Measurements from ENCODE around the gene LRRC4C.

Gene LRRC4C

DNA sequence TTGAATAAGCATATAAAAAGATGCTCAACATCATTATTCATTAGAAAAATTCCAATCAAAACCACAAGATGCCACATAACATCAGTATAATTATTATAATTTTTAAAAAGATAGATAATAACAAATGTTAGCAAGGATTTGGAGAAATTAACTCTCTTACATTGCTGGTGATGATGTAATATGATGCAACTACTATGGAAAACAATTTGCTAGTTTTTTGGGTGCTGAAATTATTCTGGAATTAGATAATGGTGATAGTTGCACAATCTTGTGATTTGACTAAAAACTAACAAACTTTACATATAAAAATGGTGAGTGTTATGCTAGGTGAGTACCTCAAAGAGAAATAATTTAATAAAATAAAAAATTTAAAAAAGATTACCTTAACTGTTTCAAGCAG, 412.2 kb downstream of the LRRC4C start:
- TF ChIP-seq, protein P1, sequence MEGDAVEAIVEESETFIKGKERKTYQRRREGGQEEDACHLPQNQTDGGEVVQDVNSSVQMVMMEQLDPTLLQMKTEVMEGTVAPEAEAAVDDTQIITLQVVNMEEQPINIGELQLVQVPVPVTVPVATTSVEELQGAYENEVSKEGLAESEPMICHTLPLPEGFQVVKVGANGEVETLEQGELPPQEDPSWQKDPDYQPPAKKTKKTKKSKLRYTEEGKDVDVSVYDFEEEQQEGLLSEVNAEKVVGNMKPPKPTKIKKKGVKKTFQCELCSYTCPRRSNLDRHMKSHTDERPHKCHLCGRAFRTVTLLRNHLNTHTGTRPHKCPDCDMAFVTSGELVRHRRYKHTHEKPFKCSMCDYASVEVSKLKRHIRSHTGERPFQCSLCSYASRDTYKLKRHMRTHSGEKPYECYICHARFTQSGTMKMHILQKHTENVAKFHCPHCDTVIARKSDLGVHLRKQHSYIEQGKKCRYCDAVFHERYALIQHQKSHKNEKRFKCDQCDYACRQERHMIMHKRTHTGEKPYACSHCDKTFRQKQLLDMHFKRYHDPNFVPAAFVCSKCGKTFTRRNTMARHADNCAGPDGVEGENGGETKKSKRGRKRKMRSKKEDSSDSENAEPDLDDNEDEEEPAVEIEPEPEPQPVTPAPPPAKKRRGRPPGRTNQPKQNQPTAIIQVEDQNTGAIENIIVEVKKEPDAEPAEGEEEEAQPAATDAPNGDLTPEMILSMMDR (IDR thresholded peaks at IDR 0.05), result no peak

DNA sequence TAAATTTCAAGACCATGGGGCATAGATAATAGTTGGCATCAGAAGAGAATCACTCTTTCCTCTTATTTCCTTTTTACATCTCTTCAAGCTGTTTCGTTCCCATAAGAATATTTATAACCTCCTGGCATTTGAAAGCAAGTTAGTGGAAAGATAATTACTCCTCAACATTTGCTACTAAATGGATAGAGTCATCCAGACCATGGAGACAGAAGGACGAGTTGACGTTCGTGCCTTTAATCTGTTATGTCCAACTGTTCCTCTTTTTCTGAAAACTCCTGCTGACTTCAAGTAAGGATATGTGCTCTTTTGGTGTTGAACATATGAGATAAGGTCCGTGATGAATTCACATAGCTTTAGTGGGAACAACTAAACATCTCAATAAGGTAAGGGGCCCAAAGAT, 414.2 kb downstream of the LRRC4C start:
- TF ChIP-seq, protein P1 (IDR thresholded peaks at IDR 0.05), result no peak

DNA sequence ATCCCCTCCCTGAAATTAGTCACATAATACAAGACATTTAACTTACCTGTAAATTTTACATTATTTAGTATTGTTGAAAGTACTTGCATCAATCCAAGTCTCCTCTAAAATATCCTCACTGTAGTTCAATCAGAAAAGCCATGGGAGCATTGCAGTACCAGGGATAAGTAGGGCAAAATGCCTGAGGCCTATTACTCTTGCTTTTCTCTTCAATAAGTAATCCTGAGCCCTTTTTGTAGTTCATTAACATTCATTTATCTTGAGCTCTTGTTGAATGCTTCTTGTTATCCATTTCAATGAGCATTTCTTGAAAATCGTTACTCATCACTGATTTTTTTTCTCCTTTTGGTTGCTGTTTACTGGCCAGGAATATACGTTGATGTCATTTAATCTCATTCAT, 414.7 kb downstream of the LRRC4C start:
- TF ChIP-seq, protein P1 (IDR thresholded peaks at IDR 0.05), result no peak

DNA sequence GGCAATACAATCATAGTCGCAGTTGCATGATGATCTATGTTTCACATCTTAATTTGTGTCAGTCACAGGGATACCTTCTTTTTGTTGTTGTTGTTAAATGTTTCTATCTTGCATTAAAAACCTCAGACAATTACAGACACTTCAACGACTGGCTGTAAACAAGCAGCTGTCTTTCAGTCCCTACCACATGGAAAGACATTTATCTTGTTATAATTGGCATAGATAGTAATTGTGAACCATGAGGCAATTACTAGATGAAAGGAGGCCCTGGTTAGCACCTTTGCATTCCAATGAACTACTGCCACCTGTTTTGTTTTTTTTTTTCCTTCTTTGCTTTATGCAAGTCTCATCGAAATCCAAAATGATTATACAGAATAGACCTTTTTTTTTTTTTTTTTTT, 416.8 kb downstream of the LRRC4C start:
- TF ChIP-seq, protein P1 (IDR thresholded peaks at IDR 0.05), result no peak

DNA sequence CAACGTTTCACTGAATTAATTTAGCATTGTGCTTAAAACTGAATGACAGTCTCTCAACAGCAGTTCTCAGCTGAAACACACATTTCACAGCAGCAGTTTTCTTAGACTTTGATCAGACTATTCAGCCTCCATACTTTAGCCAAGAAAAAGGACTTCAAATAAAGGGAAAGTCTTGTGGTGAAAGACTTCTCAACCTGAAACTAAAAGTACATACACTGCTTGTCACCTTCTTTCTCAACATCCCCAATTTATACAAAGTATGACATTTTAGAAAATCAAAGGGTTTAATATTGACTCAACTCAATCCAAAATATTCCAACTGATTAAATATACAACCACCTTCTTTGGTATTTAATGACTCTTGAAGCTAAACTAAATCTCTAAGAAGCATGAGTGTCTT, 419.0 kb downstream of the LRRC4C start:
- TF ChIP-seq, protein P1 (IDR thresholded peaks at IDR 0.05), result no peak

- TF ChIP-seq, protein P1 (IDR thresholded peaks at IDR 0.05), result no peak
Measured at GRCh38 chr11:41039592-41039991, 419.9 kb downstream of the LRRC4C start.

- TF ChIP-seq, protein P1 (IDR thresholded peaks at IDR 0.05), result no peak
Measured at GRCh38 chr11:41031551-41032060, 427.8 kb downstream of the LRRC4C start.

DNA sequence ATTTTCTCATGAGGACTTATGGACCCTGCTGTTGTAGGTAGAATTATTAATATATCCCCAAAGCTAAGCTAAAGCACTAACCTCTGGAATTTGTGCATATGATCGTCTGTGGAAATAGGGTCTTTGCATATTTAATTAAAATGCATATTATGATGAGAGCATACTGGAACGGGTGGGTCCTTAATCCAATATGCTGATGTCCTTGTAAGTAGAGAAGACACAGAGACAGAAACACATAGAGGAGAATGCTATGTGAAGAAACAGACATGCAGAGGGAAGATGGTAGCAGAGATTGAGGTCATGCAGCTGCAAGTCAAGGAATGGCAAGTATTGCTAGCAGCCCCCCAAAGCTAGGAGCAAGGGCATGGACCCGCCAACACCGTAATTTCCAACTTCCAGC, 439.2 kb downstream of the LRRC4C start:
- TF ChIP-seq, protein P1 (IDR thresholded peaks at IDR 0.05), result no peak
